NCI-H146 treated with DMSO at 0.1 percent for 48 hours (cell line): ENCODE data around the gene TTYH3.

ENCODE experiments used
- DNase-seq: peaks from one replicate; lab custom pipeline; 2025; ENCODE audit not compliant: unreplicated experiment; lab: John Stamatoyannopoulos, UW

Gene TTYH3

GRCh38 chr7:2634267-2635145, 2.7 kb downstream of the TTYH3 start:
- DNase-seq, result no peak

- DNase-seq, result no peak
Observed at GRCh38 chr7:2635148-2635668, 3.4 kb downstream of the TTYH3 start.

DNA sequence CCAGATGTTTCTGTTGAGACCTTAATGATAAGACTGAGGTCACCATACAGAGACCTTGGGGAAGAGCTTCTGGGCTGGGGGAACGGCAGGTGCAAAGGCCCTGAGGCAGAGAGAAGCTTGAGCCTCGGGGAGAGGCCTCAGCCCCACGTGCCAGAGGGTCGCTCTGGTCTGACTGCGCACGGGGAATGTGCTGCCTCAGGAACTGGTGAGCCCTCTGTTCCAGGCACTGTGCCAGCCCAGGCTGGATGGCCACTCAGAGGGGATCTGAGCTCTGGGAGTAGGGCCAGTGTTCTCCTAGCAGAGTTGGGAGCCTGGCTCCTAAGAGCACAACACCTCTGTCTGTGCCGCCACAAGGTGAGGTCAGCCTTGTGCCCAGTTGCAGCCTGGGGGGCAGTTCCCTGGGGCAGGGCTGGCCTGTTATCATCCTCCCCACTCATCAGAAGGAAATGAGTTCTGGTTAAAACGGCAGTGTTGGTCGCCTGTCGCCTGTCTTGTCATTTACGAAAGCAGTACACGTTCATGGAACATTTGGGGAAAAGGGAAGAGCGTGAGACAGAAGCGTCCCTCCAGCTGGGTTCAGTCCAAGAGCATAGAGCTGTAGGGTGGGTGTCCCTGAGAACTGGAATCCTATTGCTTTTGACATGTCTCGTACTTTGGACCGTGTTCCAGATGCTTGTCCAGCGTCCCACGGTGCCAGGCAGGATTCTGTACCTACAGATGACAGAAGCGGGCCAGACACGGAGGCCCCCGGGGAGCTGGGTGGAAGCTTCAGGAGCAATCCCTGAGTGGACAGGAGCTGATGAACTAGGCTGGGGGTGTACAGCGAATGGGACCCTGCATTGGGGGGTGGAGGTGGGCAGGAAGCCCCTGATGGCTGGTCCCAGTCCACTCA, 4.3 kb downstream of the TTYH3 start:
- no peak for DNase-seq

DNA sequence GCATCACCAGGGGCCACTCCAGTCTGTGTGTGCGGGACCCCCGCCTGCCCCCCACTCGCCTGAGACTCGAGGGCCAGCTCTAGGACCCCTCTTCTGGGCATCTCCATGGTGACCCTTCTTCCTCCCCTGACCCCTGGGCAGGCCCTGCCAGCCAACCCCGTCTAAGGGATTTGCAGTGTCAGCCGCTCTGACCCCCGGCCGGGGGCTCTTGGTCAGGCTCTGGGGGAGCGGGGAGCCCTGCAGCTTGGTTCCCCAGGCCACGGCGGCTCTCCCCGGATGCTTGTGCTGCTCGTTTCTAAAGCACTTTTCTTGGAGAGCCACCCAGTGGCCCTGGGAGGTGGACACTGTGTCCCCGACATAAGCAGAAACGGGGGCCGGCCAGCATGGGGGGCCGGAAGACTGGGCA, 5.3 kb downstream of the TTYH3 start:
- DNase-seq, result no peak

GRCh38 chr7:2637505-2638223, 5.9 kb downstream of the TTYH3 start:
- no peak for DNase-seq

DNA sequence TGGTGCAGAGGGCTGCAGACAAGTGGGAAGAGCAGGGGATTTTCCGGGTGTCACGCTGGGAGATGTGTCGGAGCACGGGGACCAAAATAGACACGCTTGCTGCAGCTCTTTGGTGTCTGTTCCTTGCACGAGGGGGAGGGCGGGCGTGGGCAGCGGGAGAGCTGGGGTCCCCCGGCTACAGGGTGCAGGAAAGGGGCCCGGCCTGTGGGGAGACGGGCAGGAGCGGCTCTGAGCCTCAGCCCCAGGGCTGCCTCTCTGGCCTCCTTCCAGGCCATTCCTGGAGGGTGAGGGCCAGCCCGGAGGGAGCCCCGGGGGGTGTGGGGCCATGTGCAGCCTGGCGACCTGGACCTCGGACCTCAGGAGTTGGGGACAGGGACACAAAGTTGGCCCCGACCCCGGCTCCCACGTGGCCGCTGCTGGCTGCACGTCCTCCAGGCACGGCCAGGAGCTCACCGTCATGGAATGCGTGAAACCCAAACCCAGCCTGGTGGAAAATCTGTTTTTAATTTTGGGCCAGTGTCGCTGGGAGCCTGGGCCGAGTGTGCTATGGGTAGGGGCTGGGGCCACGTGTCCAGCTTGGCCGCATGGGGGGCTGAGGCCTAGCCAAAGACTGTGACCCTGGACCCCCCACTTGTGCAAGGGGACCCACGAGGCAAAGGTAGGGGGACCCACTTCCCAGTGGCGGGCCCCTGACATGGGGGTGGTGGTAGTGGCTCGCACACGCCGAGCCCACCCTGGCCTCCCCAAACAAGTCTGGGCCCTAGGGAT, 6.6 kb downstream of the TTYH3 start:
- no peak for DNase-seq

- no peak for DNase-seq
Observed at GRCh38 chr7:2639181-2639681, 7.4 kb downstream of the TTYH3 start.

DNA sequence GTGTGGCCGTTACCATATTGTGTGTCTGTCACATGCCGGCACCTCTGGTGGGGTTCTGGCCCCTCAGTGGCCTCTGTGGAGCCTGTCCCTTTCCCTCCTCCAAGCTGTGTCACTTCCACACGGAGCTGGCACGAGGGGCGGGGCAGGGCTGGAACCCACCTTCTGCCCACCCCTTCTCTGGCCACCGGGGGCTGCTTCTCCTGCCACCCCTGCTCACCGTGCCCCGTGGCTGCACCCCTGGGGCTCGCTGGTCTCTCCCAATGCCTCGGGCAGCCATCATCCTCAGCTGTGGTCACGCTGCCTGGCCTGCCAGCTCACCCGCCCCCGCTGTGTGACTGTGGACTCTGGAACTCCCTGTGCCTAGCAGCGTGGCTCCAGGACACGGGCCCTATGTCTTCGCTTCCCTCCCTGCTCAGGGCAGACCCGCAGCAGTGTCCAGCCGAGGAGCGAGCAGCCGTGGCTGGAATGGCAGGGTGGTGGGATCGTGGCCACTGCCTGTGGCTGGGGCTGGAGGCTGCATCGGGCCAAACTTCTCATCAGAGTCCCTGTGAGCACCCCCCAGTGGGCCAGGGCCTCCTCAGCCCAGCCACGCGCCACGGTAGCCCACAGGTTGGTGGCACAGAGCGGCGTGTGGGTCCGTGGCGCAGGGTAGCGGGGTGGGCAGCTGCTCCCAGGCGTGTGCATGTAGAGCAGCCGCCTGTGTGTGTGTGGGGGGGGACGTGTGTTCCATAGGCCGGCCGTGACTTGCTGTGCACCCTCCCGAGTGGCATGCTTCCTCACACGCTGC, 8.1 kb downstream of the TTYH3 start:
- DNase-seq, result no peak

- no peak for DNase-seq
Observed at GRCh38 chr7:2640482-2640830, 8.7 kb downstream of the TTYH3 start.

DNA sequence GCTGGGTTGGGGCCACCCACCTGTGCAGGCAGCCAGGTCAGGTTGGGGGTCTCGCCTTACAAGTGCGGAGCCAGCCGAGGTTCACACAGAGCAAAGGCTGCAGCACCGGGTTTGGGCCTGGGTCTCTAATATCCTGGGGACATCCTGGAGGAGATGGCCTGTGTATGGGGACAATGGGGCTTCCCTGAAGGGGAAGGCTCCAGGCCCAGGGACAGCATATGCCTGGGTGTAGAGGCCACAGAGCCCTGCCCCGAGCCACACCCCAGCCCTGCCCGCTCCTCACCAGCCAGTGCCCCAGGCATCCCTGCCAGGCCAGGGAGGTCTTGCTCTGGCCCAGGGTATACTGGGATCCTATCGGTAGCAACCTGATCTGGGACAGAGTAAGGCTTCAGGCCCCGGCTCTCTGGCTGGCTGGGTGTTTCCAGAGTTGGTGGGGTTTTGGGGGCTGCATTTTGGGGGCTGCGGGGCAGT, 9.1 kb downstream of the TTYH3 start:
- no peak for DNase-seq

DNA sequence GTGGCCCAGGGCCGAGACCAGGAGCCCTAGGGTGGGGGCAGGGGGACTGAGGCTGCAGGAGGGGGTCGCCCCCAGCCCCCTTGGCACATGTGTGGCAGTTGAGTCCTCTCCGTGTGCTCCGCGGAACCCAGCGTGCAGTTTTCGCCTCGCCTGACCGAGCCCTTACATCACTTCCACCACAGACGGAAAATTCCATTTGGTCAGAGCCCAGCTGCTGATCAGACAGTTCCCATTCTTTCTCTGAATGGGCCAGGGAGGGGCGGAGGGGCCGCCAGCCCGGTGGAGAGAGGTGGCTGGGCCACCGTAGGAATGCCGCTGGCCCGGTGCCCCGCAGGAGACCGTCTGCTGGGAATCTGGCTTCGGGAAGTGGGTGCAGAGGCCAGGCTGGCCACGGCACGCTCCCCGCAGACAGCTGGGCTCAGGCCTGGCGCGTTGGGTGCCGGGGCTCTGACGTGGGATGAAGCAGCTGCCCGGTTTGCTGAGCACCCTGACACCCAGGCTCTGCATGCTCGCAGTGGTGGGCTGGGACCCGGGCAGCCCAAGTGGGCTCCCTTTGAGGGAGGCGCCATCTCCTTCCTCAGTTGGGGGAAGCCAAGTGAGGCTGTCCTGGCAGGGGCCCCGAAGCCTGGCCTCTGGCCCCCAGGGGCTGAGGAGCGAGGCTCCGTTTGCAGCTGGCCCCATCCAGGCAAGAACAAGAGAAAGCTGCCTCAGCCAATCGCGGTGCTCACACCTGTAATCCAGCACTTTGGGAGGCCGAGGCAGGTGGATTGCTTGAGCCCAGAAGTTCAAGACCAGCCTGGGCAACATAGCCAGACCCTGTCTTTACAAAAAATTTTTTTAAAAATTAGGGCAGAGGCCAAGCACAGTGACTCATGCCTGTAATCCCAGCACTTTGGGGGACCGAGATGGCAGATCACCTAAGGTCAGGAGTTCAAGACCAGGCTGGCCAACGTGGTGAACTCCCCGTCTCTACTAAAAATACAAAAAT, 9.9 kb downstream of the TTYH3 start:
- no peak for DNase-seq

- DNase-seq, result no peak
Observed at GRCh38 chr7:2643386-2644219, 11.8 kb downstream of the TTYH3 start.

GRCh38 chr7:2644220-2644561, 12.4 kb downstream of the TTYH3 start:
- DNase-seq, result no peak

- no peak for DNase-seq
Observed at GRCh38 chr7:2644562-2645273, 12.9 kb downstream of the TTYH3 start.

GRCh38 chr7:2645274-2645868, 13.6 kb downstream of the TTYH3 start:
- DNase-seq, result no peak

GRCh38 chr7:2646336-2646679, 14.5 kb downstream of the TTYH3 start:
- DNase-seq, result no peak
